ENCODE data around the gene UFSP2. TPM values are rescaled to one million over a fixed set of nuclear protein-coding genes. Genes with fewer than 3 reads are reported as not detected.

Gene UFSP2
- total RNA-seq (2014; rRNA removed; shearing (Covaris generic)): 28.7 and 55.8 TPM in 2 replicates

GRCh38 chr4:185425647-185426352, at the start of gene UFSP2:
TSS of gene UFSP2 (minus strand) at chr4:185425964. CDS start at chr4:185425868, 96 bp downstream.
- in situ Hi-C loops (cut with HindIII; ENCODE audit: low sequenced_read_pairs): no loop called here
- DNase-seq (ENCODE audit: low spot score): peak; percentile 88

GRCh38 chr4:185473247-185473646, 47.5 kb upstream of the UFSP2 start:
- in situ Hi-C loops (cut with HindIII; ENCODE audit: low sequenced_read_pairs): no loop called here
- no peak for DNase-seq (ENCODE audit: low spot score)

- in situ Hi-C loops (cut with HindIII; ENCODE audit: low sequenced_read_pairs): no loop called here
- peak; percentile 40 for DNase-seq (ENCODE audit: low spot score)
These were observed 46.4 kb upstream of the UFSP2 start for GRCh38 chr4:185472103-185472542.

- DNase-seq (ENCODE audit: low spot score): peak; percentile 98
- in situ Hi-C loops (cut with HindIII; ENCODE audit: low sequenced_read_pairs): no loop called here
These were observed 45.7 kb upstream of the UFSP2 start, which contains the start of gene CCDC110 for GRCh38 chr4:185471235-185472102. TSS of gene CCDC110 (minus strand) at chr4:185471733. CDS start at chr4:185471683, 50 bp downstream.

- in situ Hi-C loops (cut with HindIII; ENCODE audit: low sequenced_read_pairs): no loop called here
- peak; percentile 80 for DNase-seq (ENCODE audit: low spot score)
These were observed 44.9 kb upstream of the UFSP2 start for GRCh38 chr4:185470501-185471195.

GRCh38 chr4:185469580-185470154, 43.9 kb upstream of the UFSP2 start:
- peak; percentile 38 for DNase-seq (ENCODE audit: low spot score)
- in situ Hi-C loops (cut with HindIII; ENCODE audit: low sequenced_read_pairs): no loop called here

- in situ Hi-C loops (cut with HindIII; ENCODE audit: low sequenced_read_pairs): no loop called here
- peak; percentile 7 for DNase-seq (ENCODE audit: low spot score)
These were observed 43.2 kb upstream of the UFSP2 start for GRCh38 chr4:185468999-185469398.

- no peak for DNase-seq (ENCODE audit: low spot score)
- in situ Hi-C loops (cut with HindIII; ENCODE audit: low sequenced_read_pairs): no loop called here
These were observed 42.2 kb upstream of the UFSP2 start for GRCh38 chr4:185467991-185468390.

GRCh38 chr4:185467101-185467500, 41.3 kb upstream of the UFSP2 start:
- in situ Hi-C loops (cut with HindIII; ENCODE audit: low sequenced_read_pairs): no loop called here
- DNase-seq (ENCODE audit: low spot score): no peak

- in situ Hi-C loops (cut with HindIII; ENCODE audit: low sequenced_read_pairs): no loop called here
- DNase-seq (ENCODE audit: low spot score): no peak
These were observed 39.9 kb upstream of the UFSP2 start for GRCh38 chr4:185465707-185466106.

- no peak for DNase-seq (ENCODE audit: low spot score)
- in situ Hi-C loops (cut with HindIII; ENCODE audit: low sequenced_read_pairs): no loop called here
These were observed 39.1 kb upstream of the UFSP2 start for GRCh38 chr4:185464887-185465286.

GRCh38 chr4:185464183-185464582, 38.4 kb upstream of the UFSP2 start:
- DNase-seq (ENCODE audit: low spot score): no peak
- in situ Hi-C loops (cut with HindIII; ENCODE audit: low sequenced_read_pairs): no loop called here

GRCh38 chr4:185463541-185463940, 37.8 kb upstream of the UFSP2 start:
- in situ Hi-C loops (cut with HindIII; ENCODE audit: low sequenced_read_pairs): no loop called here
- DNase-seq (ENCODE audit: low spot score): no peak

GRCh38 chr4:185461565-185461964, 35.8 kb upstream of the UFSP2 start:
- in situ Hi-C loops (cut with HindIII; ENCODE audit: low sequenced_read_pairs): no loop called here
- DNase-seq (ENCODE audit: low spot score): no peak

GRCh38 chr4:185457136-185457535, 31.4 kb upstream of the UFSP2 start:
- in situ Hi-C loops (cut with HindIII; ENCODE audit: low sequenced_read_pairs): no loop called here
- no peak for DNase-seq (ENCODE audit: low spot score)

- DNase-seq (ENCODE audit: low spot score): no peak
- in situ Hi-C loops (cut with HindIII; ENCODE audit: low sequenced_read_pairs): no loop called here
These were observed 30.4 kb upstream of the UFSP2 start for GRCh38 chr4:185456131-185456530.

- no peak for DNase-seq (ENCODE audit: low spot score)
- in situ Hi-C loops (cut with HindIII; ENCODE audit: low sequenced_read_pairs): no loop called here
These were observed 19.4 kb upstream of the UFSP2 start for GRCh38 chr4:185445209-185445608.

GRCh38 chr4:185441479-185441878, 15.7 kb upstream of the UFSP2 start:
- DNase-seq (ENCODE audit: low spot score): no peak
- in situ Hi-C loops (cut with HindIII; ENCODE audit: low sequenced_read_pairs): no loop called here

- no peak for DNase-seq (ENCODE audit: low spot score)
- in situ Hi-C loops (cut with HindIII; ENCODE audit: low sequenced_read_pairs): no loop called here
These were observed 12.0 kb upstream of the UFSP2 start for GRCh38 chr4:185437809-185438208.
